Muscle layer of colon (tissue), 2 donors: ENCODE measurements around the gene SCN1A.

Experiments
- H3K27ac ChIP-seq: one replicate; pipeline ENCODE4 v1.7.0; 2013; ENCODE audit warnings: low read depth, mild to moderate bottlenecking, low read length, moderate library complexity
- H3K27me3 ChIP-seq, 2 donors: one replicate each; pipeline ENCODE4 v1.7.0; 2013; ENCODE audit warnings: low read length in 2 of 2, mild to moderate bottlenecking in 2 of 2; ENCODE audit not compliant: insufficient read depth in 2 of 2, control insufficient read depth in 1 of 2
- H3K36me3 ChIP-seq: one replicate; pipeline ENCODE4 v1.7.0; 2013; ENCODE audit warnings: mild to moderate bottlenecking, low read length; ENCODE audit not compliant: insufficient read depth
- H3K4me1 ChIP-seq: one replicate; pipeline ENCODE4 v1.7.0; 2013; ENCODE audit warnings: mild to moderate bottlenecking, low read length; ENCODE audit not compliant: insufficient read depth
- H3K4me3 ChIP-seq, 2 donors: one replicate each; pipeline ENCODE4 v1.7.0; 2013; ENCODE audit warnings: low read length in 2 of 2, low read depth in 1 of 2, mild to moderate bottlenecking in 1 of 2, moderate library complexity in 1 of 2
- H3K9ac ChIP-seq: one replicate; pipeline ENCODE4 v1.7.0; 2013; ENCODE audit warnings: low read length
- H3K9me3 ChIP-seq: one replicate; pipeline ENCODE4 v1.7.0; 2013; ENCODE audit warnings: mild to moderate bottlenecking, low read length
- donor health status: abdominal sarcoma.
- donor health status: Adenocarcinoma of cecum.

SCN1A gene

DNA sequence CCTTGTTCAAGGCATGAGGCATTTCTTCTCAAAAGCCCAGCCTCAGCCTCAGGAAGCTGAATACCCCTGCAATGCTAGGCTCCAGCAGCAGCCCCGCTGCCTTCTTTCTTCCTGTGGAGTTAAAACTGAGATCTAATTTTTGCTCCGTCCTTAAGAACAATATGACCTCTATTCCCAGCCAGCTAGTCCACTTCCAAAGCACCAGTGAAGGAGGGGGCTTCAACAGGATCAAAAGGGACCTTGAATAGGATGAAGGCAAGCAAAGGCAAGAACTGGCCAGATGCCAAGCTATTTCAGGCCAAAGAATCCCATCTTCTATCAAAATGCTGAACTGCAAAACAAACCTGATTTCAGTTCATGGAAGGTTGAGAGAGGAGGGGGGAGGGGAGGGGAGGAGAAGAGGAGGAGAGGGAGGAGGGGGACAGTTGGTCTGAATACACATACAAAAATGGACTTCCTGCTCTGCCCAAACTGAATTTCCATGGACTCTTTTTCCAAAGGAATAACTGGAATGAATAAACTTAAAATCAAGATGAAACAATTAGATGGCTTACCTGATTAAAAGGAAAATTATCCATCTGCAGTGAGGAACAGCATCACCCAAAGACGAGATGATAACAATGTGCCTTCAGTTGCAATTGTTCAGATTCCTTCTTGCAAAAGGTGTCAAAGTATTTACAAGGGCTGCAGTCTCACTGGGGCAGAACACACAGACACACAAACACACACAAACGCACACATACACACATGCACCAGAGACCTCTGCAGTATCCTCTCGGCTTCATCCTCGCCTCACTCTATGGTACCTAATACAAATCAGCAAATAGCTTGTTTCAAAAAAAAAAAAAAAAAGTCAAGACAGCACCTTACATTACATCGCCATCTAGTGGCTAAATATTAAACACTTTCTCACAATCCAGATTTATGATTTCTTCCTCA is at the start of gene SCN1A:
Gene SCN1A (minus strand): TSS at position 804 of the 939 bp plus-strand sequence. CDS start 54,399 bp downstream, outside the sequence.
- Histone ChIP-seq H3K36me3 (no peaks in the 10 kb centered on the region), H3K4me3 (no peak within 1 kb of the TSS), H3K9me3 (no peaks in the 10 kb centered on the region), H3K27ac (no peak within 1 kb of the TSS), H3K9ac (no peak within 1 kb of the TSS), H3K27me3 (no peaks in the 10 kb centered on the region), H3K4me1 (peaks cover 19% of the 10 kb centered on the region)

DNA sequence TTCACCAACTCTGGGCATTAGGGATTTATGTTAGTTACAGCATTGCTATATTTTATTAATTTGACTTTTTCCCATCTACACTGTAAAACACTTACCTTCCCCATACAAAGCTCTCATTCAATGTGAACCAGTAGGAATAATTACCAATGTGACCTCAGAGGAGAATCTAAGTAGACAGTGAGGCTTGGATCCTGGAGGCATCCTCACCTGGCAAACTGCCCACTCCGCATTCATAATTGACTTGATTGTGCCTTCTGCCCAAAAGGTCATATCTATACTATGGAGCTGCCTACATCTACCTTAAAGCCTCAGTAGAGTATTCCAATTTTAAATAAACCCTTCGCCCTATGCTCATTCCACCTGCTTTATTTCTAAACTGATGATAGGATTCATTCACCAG is 45.4 kb upstream of the SCN1A start:
- no peaks in the 10 kb centered on the region for H3K27me3 ChIP-seq
- no peaks in the 10 kb centered on the region for H3K9me3 ChIP-seq
- peaks cover 18% of the 10 kb centered on the region for H3K4me1 ChIP-seq
- no peak overlapping the region for H3K27ac ChIP-seq
- no peaks in the 10 kb centered on the region for H3K36me3 ChIP-seq
- no peak overlapping the region for H3K4me3 ChIP-seq
- H3K9ac ChIP-seq = no peak overlapping the region

DNA sequence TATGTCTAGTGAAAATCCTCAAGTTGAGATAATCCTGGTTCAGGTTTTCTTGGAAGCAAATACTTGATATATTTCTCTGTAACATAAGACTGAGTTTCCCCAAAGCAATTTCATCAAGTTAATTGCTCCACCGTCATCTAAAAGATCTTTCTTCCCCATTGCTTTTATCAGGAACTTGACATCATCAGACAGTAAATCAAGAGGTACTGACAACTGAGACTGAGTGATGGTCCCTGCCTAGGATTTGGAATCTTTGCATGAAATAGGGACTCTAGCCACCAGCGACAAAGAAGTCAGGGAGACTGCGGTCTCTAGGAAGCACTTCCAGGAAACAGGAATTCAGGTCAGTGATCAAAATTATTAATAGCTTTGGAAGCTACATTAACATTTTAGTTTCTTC is 43.4 kb upstream of the SCN1A start:
- H3K4me1 ChIP-seq = peaks cover 4% of the 10 kb centered on the region
- no peaks in the 10 kb centered on the region for H3K9me3 ChIP-seq
- H3K27me3 ChIP-seq = no peaks in the 10 kb centered on the region
- no peaks in the 10 kb centered on the region for H3K36me3 ChIP-seq
- H3K27ac ChIP-seq = no peak overlapping the region
- H3K4me3 ChIP-seq = no peak overlapping the region
- H3K9ac ChIP-seq = no peak overlapping the region

DNA sequence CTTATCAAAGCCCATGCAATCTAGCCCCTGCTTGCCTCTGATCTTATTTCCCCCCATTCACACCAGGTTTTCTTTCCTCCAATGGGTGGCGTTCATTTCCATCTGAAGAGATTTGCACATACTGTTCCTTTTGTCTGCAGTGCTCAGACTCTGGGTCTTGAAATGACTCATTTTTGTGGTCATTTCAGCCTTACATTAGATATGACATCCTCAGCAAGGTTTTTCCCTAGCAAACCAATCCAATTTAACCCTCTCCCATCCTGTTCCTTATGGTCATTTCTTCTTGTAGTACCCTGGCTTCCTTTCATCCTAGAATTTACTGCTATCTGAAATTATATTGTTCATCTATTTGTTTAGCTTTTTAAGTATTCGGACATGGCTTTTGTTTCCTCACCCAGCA is 42.5 kb upstream of the SCN1A start:
- H3K4me1 ChIP-seq = peaks cover 3% of the 10 kb centered on the region
- H3K4me3 ChIP-seq = no peak overlapping the region
- no peaks in the 10 kb centered on the region for H3K36me3 ChIP-seq
- H3K9ac ChIP-seq = no peak overlapping the region
- H3K27me3 ChIP-seq = no peaks in the 10 kb centered on the region
- H3K9me3 ChIP-seq = no peaks in the 10 kb centered on the region
- no peak overlapping the region for H3K27ac ChIP-seq

DNA sequence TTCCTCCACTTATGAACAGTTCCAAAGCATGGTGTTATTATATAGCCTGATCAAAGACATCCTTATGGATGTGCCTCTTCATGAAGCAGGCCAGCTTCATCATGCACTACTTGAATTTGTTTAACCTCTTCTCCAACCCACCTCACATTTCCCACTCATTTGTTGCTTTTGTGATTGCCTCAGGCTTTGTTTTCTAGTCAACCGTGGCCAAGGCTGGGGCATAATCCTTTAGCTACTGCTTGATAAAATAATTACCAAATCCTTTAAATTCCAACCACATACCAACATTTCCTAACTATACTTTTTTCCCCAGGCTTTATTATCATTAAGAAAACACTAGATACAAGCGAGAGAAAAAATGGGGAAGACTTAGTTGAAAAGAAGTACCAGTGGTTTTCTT is 39.6 kb upstream of the SCN1A start:
- H3K9me3 ChIP-seq = no peaks in the 10 kb centered on the region
- no peak overlapping the region for H3K9ac ChIP-seq
- no peak overlapping the region for H3K4me3 ChIP-seq
- H3K27ac ChIP-seq = no peak overlapping the region
- H3K36me3 ChIP-seq = no peaks in the 10 kb centered on the region
- H3K4me1 ChIP-seq = no peaks in the 10 kb centered on the region
- no peaks in the 10 kb centered on the region for H3K27me3 ChIP-seq

DNA sequence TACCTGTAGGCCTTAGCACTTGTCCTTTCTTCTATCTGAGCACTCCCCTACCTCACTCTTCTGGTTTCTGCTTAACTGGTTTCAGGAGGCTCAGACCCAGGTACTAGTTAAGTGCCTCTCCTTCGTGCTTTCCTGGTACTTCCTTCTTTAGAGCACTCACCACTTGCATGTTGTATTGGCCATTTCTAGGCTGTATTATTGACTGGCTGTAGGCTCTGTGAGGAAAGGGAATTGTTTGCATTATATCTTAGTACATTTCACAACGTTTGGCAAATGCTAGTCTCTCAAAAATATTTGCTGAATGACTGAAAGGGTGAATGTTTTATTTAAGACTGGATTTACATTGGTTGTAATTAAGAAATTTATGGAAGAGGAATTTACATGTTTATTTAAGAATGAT is 36.0 kb upstream of the SCN1A start:
- Histone ChIP-seq H3K9ac (no peak overlapping the region), H3K36me3 (no peaks in the 10 kb centered on the region), H3K27me3 (no peaks in the 10 kb centered on the region), H3K4me1 (no peaks in the 10 kb centered on the region), H3K4me3 (no peak overlapping the region), H3K27ac (no peak overlapping the region), H3K9me3 (no peaks in the 10 kb centered on the region)

DNA sequence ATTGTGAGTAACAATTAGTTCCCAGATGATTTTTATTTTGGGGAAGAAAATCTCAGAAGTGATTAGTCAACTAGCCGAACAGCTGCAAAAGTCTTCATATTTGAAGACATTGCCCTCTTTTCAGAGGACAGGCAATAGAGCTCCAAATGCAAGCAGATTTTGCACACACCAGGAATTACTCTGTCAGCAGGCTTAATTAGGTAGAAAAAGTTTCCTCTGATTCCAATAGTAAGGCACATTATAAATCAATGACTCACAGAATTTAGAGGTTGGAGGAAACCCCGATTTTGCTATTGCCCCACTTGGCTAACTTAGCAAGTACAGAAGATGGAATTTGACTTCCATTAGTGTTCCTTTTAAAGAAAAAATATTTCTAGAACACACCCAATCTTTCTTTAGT is 30.7 kb upstream of the SCN1A start:
- H3K36me3 ChIP-seq = no peaks in the 10 kb centered on the region

DNA sequence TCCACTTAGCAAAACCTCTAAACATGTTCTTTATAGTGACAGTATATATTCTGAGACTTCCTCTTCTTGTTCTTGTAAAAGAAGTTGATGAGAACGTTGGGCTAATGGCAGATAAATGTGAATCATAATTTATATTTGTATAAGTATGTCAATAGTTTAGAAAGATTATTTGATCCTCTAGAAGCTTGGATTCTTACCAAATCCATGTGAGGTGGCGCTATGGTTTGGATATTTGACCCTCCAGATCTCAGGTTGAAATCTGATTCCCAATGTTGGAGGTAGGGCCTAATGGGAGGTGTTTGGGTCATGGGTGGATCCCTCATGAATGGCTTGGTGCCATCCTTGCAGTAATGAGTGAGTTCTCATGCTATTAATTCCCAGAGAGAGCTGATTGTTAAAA is 29.8 kb upstream of the SCN1A start:
- no peak overlapping the region for H3K4me3 ChIP-seq
- H3K9me3 ChIP-seq = no peaks in the 10 kb centered on the region
- no peaks in the 10 kb centered on the region for H3K36me3 ChIP-seq
- no peak overlapping the region for H3K9ac ChIP-seq
- no peaks in the 10 kb centered on the region for H3K4me1 ChIP-seq
- no peak overlapping the region for H3K27ac ChIP-seq
- H3K27me3 ChIP-seq = no peaks in the 10 kb centered on the region

More for the DNA sequence above, 30.7 kb upstream of the SCN1A start:
- Histone ChIP-seq H3K9me3 (no peaks in the 10 kb centered on the region), H3K4me3 (no peak overlapping the region), H3K4me1 (no peaks in the 10 kb centered on the region), H3K9ac (no peak overlapping the region), H3K27ac (no peak overlapping the region), H3K27me3 (no peaks in the 10 kb centered on the region)

DNA sequence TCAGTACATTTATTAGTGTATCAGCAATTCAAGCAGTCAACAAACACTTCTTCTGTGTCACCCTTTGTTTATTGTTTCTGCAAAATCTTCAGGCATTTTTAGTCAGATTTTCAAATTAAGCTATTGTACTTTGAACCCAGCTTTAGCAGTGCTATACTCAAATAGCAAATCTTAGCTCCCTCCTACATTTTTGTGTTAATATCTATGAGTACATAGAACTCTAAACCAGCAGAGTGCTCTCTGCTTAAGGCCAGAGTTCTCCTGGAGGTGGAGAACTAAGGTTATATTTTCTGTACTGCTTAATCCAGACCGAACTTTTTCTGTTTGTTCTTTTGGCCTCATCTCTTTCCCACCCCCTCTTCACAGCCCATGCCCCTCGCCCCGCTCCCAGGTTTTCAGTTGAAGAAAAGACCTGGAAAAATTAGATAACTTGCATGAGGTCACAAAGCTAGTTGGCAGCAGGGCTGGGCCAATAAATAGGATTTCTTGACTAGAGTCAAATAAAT is 29.2 kb upstream of the SCN1A start:
- H3K27ac ChIP-seq = no peak overlapping the region
- no peaks in the 10 kb centered on the region for H3K4me1 ChIP-seq
- H3K36me3 ChIP-seq = no peaks in the 10 kb centered on the region
- H3K27me3 ChIP-seq = no peaks in the 10 kb centered on the region
- H3K9me3 ChIP-seq = no peaks in the 10 kb centered on the region
- H3K4me3 ChIP-seq = no peak overlapping the region
- H3K9ac ChIP-seq = no peak overlapping the region

DNA sequence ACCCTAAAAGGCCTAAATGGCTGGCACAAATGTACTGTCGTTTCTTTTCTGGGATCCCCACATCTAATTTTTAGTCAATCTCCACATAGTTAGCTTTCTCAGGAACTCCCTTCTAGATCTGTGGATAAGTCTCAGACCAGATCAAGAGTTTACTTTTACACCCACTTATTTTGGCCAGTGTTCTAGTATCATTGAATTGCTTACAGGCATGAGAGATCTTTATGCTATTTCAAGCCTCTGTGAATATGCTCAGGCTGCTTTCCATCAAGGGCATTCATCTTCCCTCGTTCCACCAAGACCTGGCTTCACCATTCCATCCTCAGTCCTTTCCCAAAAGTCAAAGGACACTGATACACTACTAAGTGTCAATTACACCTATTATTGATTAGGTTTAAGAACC is 27.8 kb upstream of the SCN1A start:
- H3K4me1 ChIP-seq = no peaks in the 10 kb centered on the region
- H3K4me3 ChIP-seq = no peak overlapping the region
- no peak overlapping the region for H3K27ac ChIP-seq
- no peaks in the 10 kb centered on the region for H3K9me3 ChIP-seq
- no peak overlapping the region for H3K9ac ChIP-seq
- H3K27me3 ChIP-seq = no peaks in the 10 kb centered on the region
- H3K36me3 ChIP-seq = no peaks in the 10 kb centered on the region

DNA sequence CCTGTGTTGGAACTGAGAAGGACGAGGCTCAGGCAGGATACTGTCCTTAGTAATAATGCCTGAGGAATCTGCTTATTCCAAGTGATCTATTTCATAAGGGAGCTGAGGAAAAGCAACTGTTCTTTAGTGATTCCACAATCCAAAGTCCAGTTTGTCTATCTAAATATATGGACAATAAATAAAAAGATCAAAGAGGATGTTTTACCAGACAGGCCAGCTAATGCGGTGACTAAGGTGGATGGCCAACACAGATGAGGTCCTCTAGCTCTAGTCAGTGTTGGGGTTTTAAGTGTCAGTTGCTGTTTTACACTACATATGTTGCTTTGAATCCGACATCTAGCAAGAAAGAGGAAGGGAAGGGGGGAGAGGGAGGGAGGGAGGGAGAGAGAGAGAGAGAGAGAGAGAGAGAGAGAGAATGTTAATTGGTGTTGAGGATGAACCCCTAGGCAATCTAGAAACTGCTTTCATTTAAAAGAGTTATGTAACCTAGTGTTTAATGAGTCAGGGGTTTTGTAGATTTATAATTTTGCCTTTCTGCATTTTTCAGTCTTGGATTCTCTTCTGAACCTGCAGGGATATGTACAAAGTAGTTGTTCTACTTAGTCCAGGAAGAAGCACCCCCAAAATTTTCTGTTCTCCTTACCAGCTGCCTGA is 27.0 kb upstream of the SCN1A start:
- no peaks in the 10 kb centered on the region for H3K36me3 ChIP-seq
- H3K4me3 ChIP-seq = no peak overlapping the region
- H3K27ac ChIP-seq = no peak overlapping the region
- H3K9ac ChIP-seq = no peak overlapping the region
- no peaks in the 10 kb centered on the region for H3K4me1 ChIP-seq
- H3K27me3 ChIP-seq = no peaks in the 10 kb centered on the region
- no peaks in the 10 kb centered on the region for H3K9me3 ChIP-seq
